ENCODE data around the gene CUEDC2.

CUEDC2 gene

GRCh38 chr10:102438374-102438773 lies 6.0 kb upstream of the CUEDC2 start:
- no peak overlapping the region for H3K27ac ChIP-seq
- TF ChIP-seq ZFX (IDR thresholded peaks at IDR 0.05; ENCODE audit: borderline replicate concordance) (no peak), CTCF (IDR thresholded peaks at IDR 0.05) (no peak)

GRCh38 chr10:102437515-102437914 lies 5.1 kb upstream of the CUEDC2 start:
- no peak for TF ChIP-seq CTCF (IDR thresholded peaks at IDR 0.05)
- no peak for TF ChIP-seq ZFX (IDR thresholded peaks at IDR 0.05; ENCODE audit: borderline replicate concordance)
- no peak overlapping the region for H3K27ac ChIP-seq

GRCh38 chr10:102436312-102436711 lies 3.9 kb upstream of the CUEDC2 start:
- TF ChIP-seq ZFX (IDR thresholded peaks at IDR 0.05; ENCODE audit: borderline replicate concordance) (no peak), CTCF (IDR thresholded peaks at IDR 0.05) (no peak)
- no peak overlapping the region for H3K27ac ChIP-seq

- TF ChIP-seq ZFX (IDR thresholded peaks at IDR 0.05; ENCODE audit: borderline replicate concordance) (no peak), CTCF (IDR thresholded peaks at IDR 0.05) (no peak)
- no peak overlapping the region for H3K27ac ChIP-seq
Measured at GRCh38 chr10:102435529-102436233, 3.3 kb upstream of the CUEDC2 start.

GRCh38 chr10:102435133-102435497 lies 2.7 kb upstream of the CUEDC2 start:
- no peak for TF ChIP-seq CTCF (IDR thresholded peaks at IDR 0.05)
- no peak for TF ChIP-seq ZFX (IDR thresholded peaks at IDR 0.05; ENCODE audit: borderline replicate concordance)
- no peak overlapping the region for H3K27ac ChIP-seq

GRCh38 chr10:102434394-102435132 lies 2.2 kb upstream of the CUEDC2 start:
- no peak overlapping the region for H3K27ac ChIP-seq
- no peak for TF ChIP-seq CTCF (IDR thresholded peaks at IDR 0.05)
- no peak for TF ChIP-seq ZFX (IDR thresholded peaks at IDR 0.05; ENCODE audit: borderline replicate concordance)

GRCh38 chr10:102433619-102434046 lies 1.3 kb upstream of the CUEDC2 start:
- TF ChIP-seq ZFX (IDR thresholded peaks at IDR 0.05; ENCODE audit: borderline replicate concordance) (no peak), CTCF (IDR thresholded peaks at IDR 0.05) (no peak)
- H3K27ac ChIP-seq, result no peak overlapping the region

Measured in 22Rv1 (cell line).